ENCODE measurements around the gene DPP4. TPM values are rescaled to one million over a fixed set of nuclear protein-coding genes. Genes with fewer than 3 reads are reported as not detected.

DPP4 gene
- total RNA-seq (218 and 256 TPM in 2 replicates), polyA plus RNA-seq (147 and 149 TPM in 2 replicates)

GRCh38 chr2:162073888-162074631 lies at the start of gene DPP4:
DPP4 (minus strand) TSS chr2:162074215; CDS start chr2:162073981, 234 bp downstream.
- Histone ChIP-seq H3K36me3 (replicated peaks; ENCODE audit: insufficient read depth, low read depth) (no peaks in the 10 kb centered on the region), H3K9me2 (replicated peaks; ENCODE audit: insufficient read depth) (no peaks in the 10 kb centered on the region), H3K27ac (peak within 1 kb of the TSS; percentile 85), H3K4me2 (peak within 1 kb of the TSS; percentile 91), H3K4me3 (peak within 1 kb of the TSS; percentile 33), H2AFZ (peak within 1 kb of the TSS; percentile 81), H4K20me1 (ENCODE audit: insufficient read depth, poor library complexity, severe bottlenecking) (no peaks in the 10 kb centered on the region), H3K9me3 (ENCODE audit: low read depth) (no peaks in the 10 kb centered on the region), H3K27me3 (no peaks in the 10 kb centered on the region), H3K79me2 (peaks cover 27% of the 10 kb centered on the region), H3K4me1 (ENCODE audit: insufficient read depth) (peaks cover 53% of the 10 kb centered on the region)
- TF ChIP-seq EZH2 (IDR thresholded peaks at IDR 0.05; ENCODE audit: borderline replicate concordance) (peak; percentile 49), CTCF (IDR thresholded peaks at IDR 0.05; ENCODE audit: poor library complexity) (no peak), EZH2phosphoT487 (IDR thresholded peaks at IDR 0.05; ENCODE audit: low read depth, severe bottlenecking, unreplicated experiment) (no peak)
- peak; percentile 87 for DNase-seq (ENCODE audit: low spot score)
- 2% methylated on average over 58 of the region's 71 CpGs for whole genome bisulfite sequencing (ENCODE audit: low lambda C conversion rate, missing lambda C conversion rate)

- H3K4me2 ChIP-seq = no peak overlapping the region
- peaks cover 2% of the 10 kb centered on the region for H3K4me1 ChIP-seq (ENCODE audit: insufficient read depth)
- DNase-seq (ENCODE audit: low spot score) = no peak
- H3K4me3 ChIP-seq = no peak overlapping the region
- no peaks in the 10 kb centered on the region for H4K20me1 ChIP-seq (ENCODE audit: insufficient read depth, poor library complexity, severe bottlenecking)
- H3K79me2 ChIP-seq = no peaks in the 10 kb centered on the region
- H3K9me2 ChIP-seq (replicated peaks; ENCODE audit: insufficient read depth) = no peaks in the 10 kb centered on the region
- no peaks in the 10 kb centered on the region for H3K36me3 ChIP-seq (replicated peaks; ENCODE audit: insufficient read depth, low read depth)
- no peak overlapping the region for H3K27ac ChIP-seq
- no peak for TF ChIP-seq EZH2phosphoT487 (IDR thresholded peaks at IDR 0.05; ENCODE audit: low read depth, severe bottlenecking, unreplicated experiment)
- no peak for TF ChIP-seq CTCF (IDR thresholded peaks at IDR 0.05; ENCODE audit: poor library complexity)
- TF ChIP-seq EZH2 (IDR thresholded peaks at IDR 0.05; ENCODE audit: borderline replicate concordance) = no peak
- 92% methylated on average over 7 of the region's 7 CpGs for WGBS (ENCODE audit: low lambda C conversion rate, missing lambda C conversion rate)
- H3K27me3 ChIP-seq = no peaks in the 10 kb centered on the region
- H2AFZ ChIP-seq = no peak overlapping the region
- no peaks in the 10 kb centered on the region for H3K9me3 ChIP-seq (ENCODE audit: low read depth)
These were observed 44.4 kb upstream of the DPP4 start for GRCh38 chr2:162118166-162119031.

- peaks cover 12% of the 10 kb centered on the region for H3K4me1 ChIP-seq (ENCODE audit: insufficient read depth)
- no peaks in the 10 kb centered on the region for H3K9me2 ChIP-seq (replicated peaks; ENCODE audit: insufficient read depth)
- H3K9me3 ChIP-seq (ENCODE audit: low read depth) = no peaks in the 10 kb centered on the region
- DNase-seq (ENCODE audit: low spot score) = no peak
- no peaks in the 10 kb centered on the region for H3K79me2 ChIP-seq
- H4K20me1 ChIP-seq (ENCODE audit: insufficient read depth, poor library complexity, severe bottlenecking) = no peaks in the 10 kb centered on the region
- no peaks in the 10 kb centered on the region for H3K27me3 ChIP-seq
- no peak overlapping the region for H3K27ac ChIP-seq
- no peaks in the 10 kb centered on the region for H3K36me3 ChIP-seq (replicated peaks; ENCODE audit: insufficient read depth, low read depth)
- TF ChIP-seq CTCF (IDR thresholded peaks at IDR 0.05; ENCODE audit: poor library complexity) = no peak
- no peak for TF ChIP-seq EZH2 (IDR thresholded peaks at IDR 0.05; ENCODE audit: borderline replicate concordance)
- no peak for TF ChIP-seq EZH2phosphoT487 (IDR thresholded peaks at IDR 0.05; ENCODE audit: low read depth, severe bottlenecking, unreplicated experiment)
- no peak overlapping the region for H3K4me3 ChIP-seq
- H2AFZ ChIP-seq = no peak overlapping the region
- H3K4me2 ChIP-seq = no peak overlapping the region
These were observed 42.3 kb upstream of the DPP4 start for GRCh38 chr2:162116352-162116751.
